Sigmoid colon (tissue), 7 donors: Measurements from ENCODE around the gene C7orf25. TPM values are rescaled to one million over a fixed set of nuclear protein-coding genes. Genes with fewer than 3 reads are reported as not detected.

Experiments
- DNase-seq: peaks from one replicate; pipeline ENCODE4 v3.0.0-alpha.2; 2019
- H3K27ac ChIP-seq, 4 donors: fragments of 200-600 bp; sonication (generic); one replicate each; pipeline ENCODE4 v1.5.1; 2016 to 2019; ENCODE audit warnings: mild to moderate bottlenecking in 1 of 4
- H3K27me3 ChIP-seq, 3 donors: fragments of 200-600 bp; sonication (generic); one replicate each; pipeline ENCODE4 v1.5.1; 2019; ENCODE audit warnings: mild to moderate bottlenecking in 1 of 3
- H3K36me3 ChIP-seq, 4 donors: fragments of 200-600 bp; sonication (generic); one replicate each; pipeline ENCODE4 v1.5.1; 2016 to 2019
- H3K4me1 ChIP-seq, 4 donors: fragments of 200-600 bp; sonication (generic); one replicate each; pipeline ENCODE4 v1.5.1; 2017 to 2019
- H3K4me3 ChIP-seq, 4 donors: fragments of 200-600 bp; sonication (generic); one replicate each; pipeline ENCODE4 v1.5.1; 2017 to 2019; ENCODE audit warnings: mild to moderate bottlenecking in 2 of 4, moderate library complexity in 1 of 4
- H3K9me3 ChIP-seq, 4 donors: fragments of 200-600 bp in 3 of 4; sonication (generic) in 3 of 4; one replicate each; pipeline versions ENCODE4 v1.5.1 to v1.6.1; 2013 to 2019
- CTCF ChIP-seq, 4 experiments: fragments of 450-650 bp in 3 of 4; fragments of 200-600 bp in 1 of 4; IDR thresholded peaks; one replicate each; pipeline ENCODE4 v1.5.1; 2016 to 2019; ENCODE audit warnings: antibody characterized with exemption in 4 of 4, mild to moderate bottlenecking in 3 of 4, moderate library complexity in 2 of 4
- EP300 ChIP-seq, 4 donors: sonication (generic); formaldehyde crosslinking; IDR thresholded peaks; one replicate each; pipeline ENCODE4 v1.6.1; 2017; ENCODE audit warnings: antibody characterized with exemption in 4 of 4
- POLR2A ChIP-seq, 2 donors: fragments of 450-650 bp; IDR thresholded peaks; one replicate each; pipeline ENCODE4 v1.6.1; 2016; ENCODE audit warnings: antibody characterized with exemption in 2 of 2, mild to moderate bottlenecking in 2 of 2, moderate library complexity in 2 of 2
- POLR2AphosphoS5 ChIP-seq, 4 donors: sonication (generic); formaldehyde crosslinking; IDR thresholded peaks; one replicate each; pipeline ENCODE4 v1.6.1; 2017; ENCODE audit warnings: antibody characterized with exemption in 4 of 4
- WGBS, 2 donors: extraction: QIAGEN DNeasy Blood & Tissue Kit; methylation state at CpG; one replicate each; pipeline ENCODE4 v1.1.7; 2013; 5-methylcytosine and 5-hydroxymethylcytosine counted together
- intact Hi-C: fragments of 100-400 bp; cut with DNase I; formaldehyde crosslinking; loops from one replicate; pipeline ENCODE4 v1.15.1; 2023
- polyA plus RNA-seq, 3 donors: library from polyadenylated mRNA; stranded (reverse); fragments of 200-250 nt; gene quantifications; one replicate each; pipeline ENCODE4 v1.2.3, GENCODE V29; 2013
- total RNA-seq, 4 donors: library from RNA; depleted of rRNA; stranded (reverse); fragments of >200 nt; gene quantifications; one replicate each; pipeline ENCODE4 v1.1.0, GENCODE V29; 2016
- donor health status: healthy with polysubstance abuse.
- donor health status: Bipolar disorder and iron deficiency.
- donor health status: healthy.

Gene C7orf25
- total and polyA plus RNA-seq, 7 donors, result 3.9 to 13.0 (median 6.7) TPM

- intact Hi-C loops, result no loop called here
- H3K27me3 ChIP-seq, result no peaks in the 10 kb centered on the region
- WGBS, 2 donors, result 88 to 91% methylated on average over 3 of the region's 3 CpGs
- DNase-seq, result no peak
- H3K27ac ChIP-seq, result no peak overlapping the region
- H3K9me3 ChIP-seq, result no peaks in the 10 kb centered on the region
- peaks cover 0 to 41% (median 32%) of the 10 kb centered on the region in 4 donors for H3K4me1 ChIP-seq
- H3K4me3 ChIP-seq, result no peak overlapping the region
- H3K36me3 ChIP-seq, result peaks cover 0 to 44% (median 11%) of the 10 kb centered on the region in 4 donors
- TF ChIP-seq POLR2AphosphoS5 (IDR thresholded peaks at IDR 0.05) (no peak), EP300 (IDR thresholded peaks at IDR 0.05) (no peak), POLR2A (IDR thresholded peaks at IDR 0.05) (no peak), CTCF (IDR thresholded peaks at IDR 0.05) (no peak)
Measured at GRCh38 chr7:42934291-42934690, 22.4 kb upstream of the C7orf25 start.

GRCh38 chr7:42932811-42933591 lies 21.1 kb upstream of the C7orf25 start:
- 2 to 5% methylated on average over 17 of the region's 17 CpGs for WGBS, 2 donors
- Histone ChIP-seq H3K27me3 (no peaks in the 10 kb centered on the region), H3K27ac (peak overlapping the region; percentile 80 to 93 (median 85)), H3K9me3 (no peaks in the 10 kb centered on the region), H3K4me3 (peak overlapping the region; percentile 88 to 95 (median 91)), H3K36me3 (peaks cover 0 to 31% (median 9%) of the 10 kb centered on the region in 4 donors), H3K4me1 (peaks cover 0 to 50% (median 39%) of the 10 kb centered on the region in 4 donors)
- intact Hi-C loops, result loop anchor here (1.0 kb wide), 1 partner anchor 21 kb away; the partner anchor contains the start of gene C7orf25
- TF ChIP-seq POLR2AphosphoS5 (IDR thresholded peaks at IDR 0.05) (no peak), EP300 (IDR thresholded peaks at IDR 0.05) (no peak), POLR2A (IDR thresholded peaks at IDR 0.05) (no peak)
- DNase-seq, result no peak

- H3K36me3 ChIP-seq, result peaks cover 0 to 27% (median 9%) of the 10 kb centered on the region in 4 donors
- intact Hi-C loops, result loop anchor here (1.0 kb wide), 1 partner anchor 20 kb away; the partner anchor contains the start of gene C7orf25
- TF ChIP-seq POLR2AphosphoS5 (IDR thresholded peaks at IDR 0.05) (peak; percentile 58 to 89 (median 84)), CTCF (IDR thresholded peaks at IDR 0.05) (no peak), POLR2A (IDR thresholded peaks at IDR 0.05) (peak; percentile 20 to 54)
- H3K27me3 ChIP-seq, result no peaks in the 10 kb centered on the region
- H3K4me1 ChIP-seq, result peaks cover 0 to 59% (median 40%) of the 10 kb centered on the region in 4 donors
- peak within 1 kb of the TSS; percentile 80 to 93 (median 85) for H3K27ac ChIP-seq
- H3K9me3 ChIP-seq, result no peaks in the 10 kb centered on the region
- peak within 1 kb of the TSS; percentile 88 to 95 (median 91) for H3K4me3 ChIP-seq
- DNase-seq, result peak; percentile 98
- 0% methylated on average over 56 of the region's 56 CpGs for WGBS, 2 donors
Measured at GRCh38 chr7:42931834-42932651, 20.2 kb upstream of the C7orf25 start, which contains the start of the genes MRPL32 and PSMA2. Gene MRPL32 (plus strand): TSS chr7:42932376. CDS start chr7:42932387, 11 bp downstream. Gene PSMA2 (minus strand): TSS chr7:42932174. CDS start chr7:42932158, 16 bp downstream.

GRCh38 chr7:42931447-42931833 lies 19.6 kb upstream of the C7orf25 start:
- Histone ChIP-seq H3K4me1 (peaks cover 0 to 60% (median 40%) of the 10 kb centered on the region in 4 donors), H3K36me3 (peaks cover 3 to 28% (median 9%) of the 10 kb centered on the region in 4 donors), H3K27ac (peak overlapping the region; percentile 80 to 93 (median 85)), H3K27me3 (no peaks in the 10 kb centered on the region), H3K4me3 (peak overlapping the region; percentile 88 to 95 (median 91)), H3K9me3 (no peaks in the 10 kb centered on the region)
- no peak for TF ChIP-seq EP300 (IDR thresholded peaks at IDR 0.05)
- no peak for DNase-seq
- intact Hi-C loops, result no loop called here
- 0% methylated on average over 12 of the region's 12 CpGs for WGBS, 2 donors

- Histone ChIP-seq H3K4me1 (peaks cover 0 to 60% (median 40%) of the 10 kb centered on the region in 4 donors), H3K4me3 (peak overlapping the region; percentile 88 to 95 (median 91)), H3K36me3 (peaks cover 6 to 28% (median 10%) of the 10 kb centered on the region in 4 donors), H3K9me3 (no peaks in the 10 kb centered on the region), H3K27ac (peak overlapping the region in 1 of 4 donors; percentile 85), H3K27me3 (no peaks in the 10 kb centered on the region)
- TF ChIP-seq POLR2A (IDR thresholded peaks at IDR 0.05), result no peak
- no peak for TF ChIP-seq POLR2AphosphoS5 (IDR thresholded peaks at IDR 0.05)
- no peak for TF ChIP-seq CTCF (IDR thresholded peaks at IDR 0.05)
- no peak for TF ChIP-seq EP300 (IDR thresholded peaks at IDR 0.05)
- WGBS, 2 donors, result 3 to 12% methylated on average over 5 of the region's 5 CpGs
- DNase-seq, result no peak
- intact Hi-C loops, result no loop called here
Measured at GRCh38 chr7:42930889-42931288, 19.0 kb upstream of the C7orf25 start.
